CD14-positive monocyte (primary cell): ENCODE results near the gene PHACTR4. TPM values are rescaled to one million over a fixed set of nuclear protein-coding genes. Genes with fewer than 3 reads are reported as not detected.
A peak's percentile ranks its signal among the peaks of the same experiment; 100 is the strongest.

Experiments used
- DNase-seq, 3 donors: peaks; one replicate each; pipeline ENCODE4 v3.0.0-alpha.2; 2011 to 2022
- H2AFZ ChIP-seq: 2 replicates; pipeline ENCODE4 v1.6.0; 2012; ENCODE audit warnings: mild to moderate bottlenecking, low read depth, low read length, inconsistent platforms; ENCODE audit not compliant: insufficient read depth, poor library complexity, severe bottlenecking
- H3K27ac ChIP-seq, 2 donors: 1 replicate in 1 of 2; 2 replicates in 1 of 2; pipeline ENCODE4 v1.5.1; 2012 to 2013; ENCODE audit warnings: low read length in 2 of 2, control low read depth in 1 of 2, inconsistent platforms in 1 of 2, low read depth in 1 of 2, mild to moderate bottlenecking in 1 of 2
- H3K27me3 ChIP-seq, 2 donors: one replicate each; pipeline versions ENCODE4 v1.6.0 to v1.6.1; 2011 to 2013; ENCODE audit warnings: low read length in 2 of 2; ENCODE audit not compliant: control insufficient read depth in 2 of 2, insufficient read depth in 2 of 2
- H3K36me3 ChIP-seq, 2 donors: replicated peaks in 1 of 2; 1 replicate in 1 of 2; 2 replicates in 1 of 2; pipeline versions ENCODE4 v1.5.1 to v1.6.1; 2012 to 2013; ENCODE audit warnings: low read length in 2 of 2, control low read depth in 1 of 2, inconsistent platforms in 1 of 2, mild to moderate bottlenecking in 1 of 2; ENCODE audit not compliant: insufficient read depth in 2 of 2, control insufficient read depth in 1 of 2
- H3K4me1 ChIP-seq, 2 donors: 1 replicate in 1 of 2; 2 replicates in 1 of 2; pipeline versions ENCODE4 v1.5.1 to v1.6.1; 2012 to 2013; ENCODE audit warnings: low read length in 2 of 2, control low read depth in 1 of 2, inconsistent platforms in 1 of 2, mild to moderate bottlenecking in 1 of 2, moderate library complexity in 1 of 2; ENCODE audit not compliant: insufficient read depth in 2 of 2, control insufficient read depth in 1 of 2
- H3K4me2 ChIP-seq: replicated peaks from 2 replicates; pipeline ENCODE3; 2012; ENCODE audit warnings: low read length, moderate library complexity, mild to moderate bottlenecking; ENCODE audit not compliant: poor library complexity, severe bottlenecking; ENCODE audit errors: extremely low read depth
- H3K4me3 ChIP-seq, 3 experiments: fragments of 200-600 bp in 1 of 3; sonication (generic) in 1 of 3; replicated peaks in 1 of 3; 1 replicate in 2 of 3; 2 replicates in 1 of 3; pipeline ENCODE4 v1.5.1; 2011 to 2013; ENCODE audit warnings: low read length in 3 of 3, mild to moderate bottlenecking in 3 of 3, control low read depth in 2 of 3, low read depth in 2 of 3, inconsistent platforms in 1 of 3, moderate library complexity in 1 of 3
- H3K79me2 ChIP-seq: 2 replicates; pipeline ENCODE4 v1.6.0; 2012; ENCODE audit warnings: mild to moderate bottlenecking, control low read depth, inconsistent platforms, low read length, moderate library complexity; ENCODE audit not compliant: insufficient read depth
- H3K9ac ChIP-seq: 2 replicates; pipeline ENCODE4 v1.6.0; 2017; ENCODE audit warnings: low read length, mild to moderate bottlenecking; ENCODE audit not compliant: insufficient read depth, poor library complexity, severe bottlenecking
- H3K9me3 ChIP-seq, 2 donors: replicated peaks in 1 of 2; 1 replicate in 1 of 2; 2 replicates in 1 of 2; pipeline versions ENCODE4 v1.5.1 to v1.6.1; 2012 to 2013; ENCODE audit warnings: low read length in 2 of 2, control low read depth in 1 of 2; ENCODE audit not compliant: control insufficient read depth in 1 of 2, insufficient read depth in 1 of 2
- H4K20me1 ChIP-seq: 2 replicates; pipeline ENCODE4 v1.6.0; 2012; ENCODE audit warnings: mild to moderate bottlenecking, low read length, control low read depth, moderate library complexity; ENCODE audit not compliant: insufficient read depth
- H3K27ac Mint-ChIP-seq, 7 donors: one replicate each; pipeline ENCODE4 v1.8.0; 2020; ENCODE audit warnings: mild to moderate bottlenecking in 7 of 7, mixed read lengths in 7 of 7, moderate library complexity in 6 of 7, inconsistent platforms in 2 of 7
- H3K27me3 Mint-ChIP-seq, 3 donors: one replicate each; pipeline ENCODE4 v1.8.0; 2021 to 2022; ENCODE audit warnings: low read depth in 3 of 3, mild to moderate bottlenecking in 3 of 3, mixed read lengths in 3 of 3, moderate library complexity in 3 of 3, inconsistent platforms in 1 of 3
- H3K36me3 Mint-ChIP-seq, 2 donors: one replicate each; pipeline ENCODE4 v1.8.0; 2020; ENCODE audit warnings: mixed read lengths in 2 of 2, inconsistent platforms in 1 of 2, mild to moderate bottlenecking in 1 of 2
- H3K4me1 Mint-ChIP-seq: one replicate; pipeline ENCODE4 v1.8.0; 2020; ENCODE audit warnings: mild to moderate bottlenecking, mixed read lengths
- H3K4me3 Mint-ChIP-seq, 2 donors: one replicate each; pipeline ENCODE4 v1.8.0; 2020; ENCODE audit warnings: mild to moderate bottlenecking in 2 of 2, mixed read lengths in 2 of 2, moderate library complexity in 1 of 2
- H3K9me3 Mint-ChIP-seq, 7 donors: one replicate each; pipeline ENCODE4 v1.8.0; 2020 to 2022; ENCODE audit warnings: mixed read lengths in 7 of 7, mild to moderate bottlenecking in 6 of 7, moderate library complexity in 6 of 7, inconsistent platforms in 2 of 7
- WGBS: methylation state at CpG from one replicate; pipeline ENCODE4 v1.1.5; 2013; ENCODE audit warnings: missing lambda C conversion rate; ENCODE audit not compliant: insufficient coverage; 5-methylcytosine and 5-hydroxymethylcytosine counted together
- intact Hi-C, 2 donors: fragments of 100-400 bp; cut with micrococcal nuclease; formaldehyde crosslinking; loops; one replicate each; pipeline versions ENCODE4 v1.15.0 to v1.15.1; 2023
- polyA plus RNA-seq, 3 donors: library from polyadenylated mRNA; depleted of rRNA in 1 of 3; unstranded in 2 of 3; stranded (reverse) in 1 of 3; fragments of 300-500 nt in 2 of 3; fragments of >200 nt in 1 of 3; fragmentation: Illumina TruSeq in 2 of 3; gene quantifications; 1 replicate in 2 of 3; 2 replicates in 1 of 3; pipeline ENCODE4 v1.2.3, GENCODE V29; 2012 to 2021
- TF ChIP-seq, protein P1 (sequence below): fragments of 200-600 bp; IDR thresholded peaks from one replicate; pipeline ENCODE4 v1.8.0; 2022; ENCODE audit warnings: antibody characterized with exemption, mild to moderate bottlenecking

Gene PHACTR4
- polyA plus RNA-seq, 3 donors = 2.9 to 9.7 (median 2.9) TPM

- Mint-ChIP-seq H3K36me3 (peaks cover 18 to 37% of the 10 kb centered on the region in 2 donors), H3K27ac (peak overlapping the region in 2 of 7 donors; percentile 4 to 9), H3K4me3 (no peak overlapping the region), H3K4me1 (peaks cover 31% of the 10 kb centered on the region), H3K9me3 (no peaks in the 10 kb centered on the region), H3K27me3 (peaks cover 0 to 2% (median 2%) of the 10 kb centered on the region in 3 donors)
- peaks cover 50% of the 10 kb centered on the region for H3K79me2 ChIP-seq
- H3K27ac ChIP-seq = peak overlapping the region in 1 of 2 donors; percentile 8
- WGBS = 100% methylated on average over 1 of the region's 1 CpG
- H3K9me3 ChIP-seq = no peaks in the 10 kb centered on the region
- H3K9ac ChIP-seq = no peak overlapping the region
- H2AFZ ChIP-seq = no peak overlapping the region
- peaks cover 24 to 34% of the 10 kb centered on the region in 2 donors for H3K36me3 ChIP-seq
- TF ChIP-seq, protein P1, sequence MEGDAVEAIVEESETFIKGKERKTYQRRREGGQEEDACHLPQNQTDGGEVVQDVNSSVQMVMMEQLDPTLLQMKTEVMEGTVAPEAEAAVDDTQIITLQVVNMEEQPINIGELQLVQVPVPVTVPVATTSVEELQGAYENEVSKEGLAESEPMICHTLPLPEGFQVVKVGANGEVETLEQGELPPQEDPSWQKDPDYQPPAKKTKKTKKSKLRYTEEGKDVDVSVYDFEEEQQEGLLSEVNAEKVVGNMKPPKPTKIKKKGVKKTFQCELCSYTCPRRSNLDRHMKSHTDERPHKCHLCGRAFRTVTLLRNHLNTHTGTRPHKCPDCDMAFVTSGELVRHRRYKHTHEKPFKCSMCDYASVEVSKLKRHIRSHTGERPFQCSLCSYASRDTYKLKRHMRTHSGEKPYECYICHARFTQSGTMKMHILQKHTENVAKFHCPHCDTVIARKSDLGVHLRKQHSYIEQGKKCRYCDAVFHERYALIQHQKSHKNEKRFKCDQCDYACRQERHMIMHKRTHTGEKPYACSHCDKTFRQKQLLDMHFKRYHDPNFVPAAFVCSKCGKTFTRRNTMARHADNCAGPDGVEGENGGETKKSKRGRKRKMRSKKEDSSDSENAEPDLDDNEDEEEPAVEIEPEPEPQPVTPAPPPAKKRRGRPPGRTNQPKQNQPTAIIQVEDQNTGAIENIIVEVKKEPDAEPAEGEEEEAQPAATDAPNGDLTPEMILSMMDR = no peak
- DNase-seq = no peak
- H4K20me1 ChIP-seq = peaks cover 52% of the 10 kb centered on the region
- peaks cover 17% of the 10 kb centered on the region in 2 donors for H3K4me1 ChIP-seq
- intact Hi-C loops = loop anchor here (5.0 to 10.0 kb wide), 5 partner anchors 36 to 361 kb away; partner anchors contain the start of genes TRNAU1AP (in 2 of the 2) and YTHDF2 (in 1 of the 2)
- H3K27me3 ChIP-seq = no peaks in the 10 kb centered on the region
- no peak overlapping the region for H3K4me2 ChIP-seq
- no peak overlapping the region for H3K4me3 ChIP-seq
Measured at GRCh38 chr1:28516518-28516956, 147.0 kb downstream of the PHACTR4 start.

- peak overlapping the region; percentile 64 for H3K9ac ChIP-seq
- peaks cover 53% of the 10 kb centered on the region for H3K79me2 ChIP-seq
- 21% methylated on average over 4 of the region's 7 CpGs for WGBS
- H3K4me1 Mint-ChIP-seq = peaks cover 26% of the 10 kb centered on the region
- intact Hi-C loops = loop anchor here (5.0 to 10.0 kb wide), 5 partner anchors 35 to 360 kb away; partner anchors contain the start of genes TRNAU1AP (in 2 of the 2) and YTHDF2 (in 1 of the 2)
- no peaks in the 10 kb centered on the region for H3K9me3 ChIP-seq
- peaks cover 15 to 30% of the 10 kb centered on the region in 2 donors for H3K36me3 Mint-ChIP-seq
- peaks cover 15 to 17% of the 10 kb centered on the region in 2 donors for H3K4me1 ChIP-seq
- no peaks in the 10 kb centered on the region for H3K27me3 ChIP-seq
- peak overlapping the region in 2 of 3 experiments; percentile 60 to 88 for H3K4me3 ChIP-seq
- H3K27ac ChIP-seq = peak overlapping the region in 1 of 2 donors; percentile 30
- DNase-seq = no peak
- H2AFZ ChIP-seq = peak overlapping the region; percentile 86
- H4K20me1 ChIP-seq = peaks cover 42% of the 10 kb centered on the region
- peak overlapping the region; percentile 86 for H3K4me2 ChIP-seq
- TF ChIP-seq, protein P1 = no peak
- peak overlapping the region in 6 of 7 donors; percentile 26 to 89 (median 71) for H3K27ac Mint-ChIP-seq
- H3K36me3 ChIP-seq = peaks cover 14 to 25% of the 10 kb centered on the region in 2 donors
- H3K9me3 Mint-ChIP-seq = no peaks in the 10 kb centered on the region
- peaks cover 0 to 2% (median 2%) of the 10 kb centered on the region in 3 donors for H3K27me3 Mint-ChIP-seq
- peak overlapping the region; percentile 86 to 89 for H3K4me3 Mint-ChIP-seq
Measured at GRCh38 chr1:28517649-28517999, 148.1 kb downstream of the PHACTR4 start.
